IMR-90 (cell line): ENCODE measurements around the gene HOXA3. TPM values are rescaled to one million over a fixed set of nuclear protein-coding genes. Genes with fewer than 3 reads are reported as not detected.

Source experiments
- ATAC-seq: fragments of 200-7000 bp; cut with Tn5 transposase; 2 replicates; pipeline ENCODE4 v1.9.1; 2020; ENCODE audit warnings: low read depth, mild to moderate bottlenecking, moderate library complexity
- BruUV-seq: library from RNA; stranded (reverse); fragments of 400-500 nt; replicated peaks from 2 replicates; lab custom pipeline; 2021; lab: Mats Ljungman, UMichigan
- CTCF ChIA-PET: fragments of 300-600 bp; formaldehyde crosslinking; extraction: SDS; loops from one replicate; lab custom pipeline; 2021; ENCODE audit warnings: antibody characterized with exemption; lab: Yijun Ruan, JAX
- POLR2A ChIA-PET: fragments of 300-600 bp; sonication (Branson Sonifier 250); formaldehyde crosslinking; loops from one replicate; lab custom pipeline; 2022; ENCODE audit warnings: antibody characterized with exemption; ENCODE audit not compliant: unreplicated experiment; lab: Charles Lee
- DNase-seq: peaks from one replicate; pipeline ENCODE4 v3.0.0; 2013
- H2AFZ ChIP-seq: replicated peaks from 2 replicates; pipeline ENCODE3; 2013; ENCODE audit warnings: low read length, mild to moderate bottlenecking; ENCODE audit not compliant: poor library complexity
- H2AK5ac ChIP-seq: 2 replicates; pipeline ENCODE4 v1.6.1; 2013; ENCODE audit warnings: low read depth, low read length, inconsistent platforms
- H2AK9ac ChIP-seq: replicated peaks from 2 replicates; pipeline ENCODE3; 2013; ENCODE audit warnings: mild to moderate bottlenecking, low read depth, low read length, moderate library complexity; ENCODE audit not compliant: poor library complexity
- H2BK120ac ChIP-seq: 2 replicates; pipeline ENCODE4 v1.6.1; 2013; ENCODE audit warnings: low read depth, low read length, inconsistent platforms
- H2BK15ac ChIP-seq: 3 replicates; pipeline ENCODE4 v1.6.1; 2013; ENCODE audit warnings: low read depth, low read length, inconsistent platforms
- H2BK20ac ChIP-seq: 2 replicates; pipeline ENCODE4 v1.6.1; 2013; ENCODE audit warnings: low read depth, mild to moderate bottlenecking, inconsistent platforms, low read length, moderate library complexity
- H2BK5ac ChIP-seq: 2 replicates; pipeline ENCODE4 v1.6.1; 2013; ENCODE audit warnings: mild to moderate bottlenecking, low read depth, low read length, inconsistent platforms; ENCODE audit not compliant: poor library complexity, severe bottlenecking
- H3K14ac ChIP-seq: replicated peaks from 2 replicates; pipeline ENCODE4 v1.6.1; 2013; ENCODE audit warnings: low read depth, low read length, inconsistent platforms
- H3K18ac ChIP-seq: 2 replicates; pipeline ENCODE4 v1.6.1; 2013; ENCODE audit warnings: low read depth, low read length, control low read depth
- H3K23ac ChIP-seq: 2 replicates; pipeline ENCODE4 v1.6.1; 2013; ENCODE audit warnings: low read depth, low read length, inconsistent platforms
- H3K27ac ChIP-seq: 2 replicates; pipeline ENCODE4 v1.5.1; 2013; ENCODE audit warnings: mild to moderate bottlenecking, control low read depth, low read length; ENCODE audit not compliant: insufficient read depth
- H3K27me3 ChIP-seq: 2 replicates; pipeline ENCODE4 v1.6.1; 2013; ENCODE audit warnings: low read length; ENCODE audit not compliant: control insufficient read depth, insufficient read depth
- H3K36me3 ChIP-seq: 2 replicates; pipeline ENCODE4 v1.6.1; 2013; ENCODE audit warnings: low read length, mixed read lengths; ENCODE audit not compliant: control insufficient read depth, insufficient read depth
- H3K4ac ChIP-seq: 2 replicates; pipeline ENCODE4 v1.6.1; 2013; ENCODE audit warnings: low read depth, low read length, inconsistent platforms
- H3K4me1 ChIP-seq: 2 replicates; pipeline ENCODE4 v1.6.1; 2013; ENCODE audit warnings: low read length, mixed read lengths; ENCODE audit not compliant: control insufficient read depth, insufficient read depth
- H3K4me2 ChIP-seq: 2 replicates; pipeline ENCODE4 v1.6.1; 2013; ENCODE audit warnings: low read depth, mild to moderate bottlenecking, control low read depth, low read length, moderate library complexity
- H3K4me3 ChIP-seq: 2 replicates; pipeline ENCODE4 v1.5.1; 2013; ENCODE audit warnings: low read depth, mild to moderate bottlenecking, control low read depth, low read length, moderate library complexity; ENCODE audit not compliant: insufficient read depth
- H3K56ac ChIP-seq: 2 replicates; pipeline ENCODE4 v1.6.1; 2013; ENCODE audit warnings: low read length, inconsistent platforms; ENCODE audit not compliant: insufficient read depth; ENCODE audit errors: extremely low read depth
- H3K79me1 ChIP-seq, 2 experiments: 2 replicates each; pipeline ENCODE4 v1.6.1; 2013; ENCODE audit warnings: low read length in 2 of 2, inconsistent platforms in 1 of 2, low read depth in 1 of 2
- H3K9ac ChIP-seq: 2 replicates; pipeline ENCODE4 v1.6.1; 2013; ENCODE audit warnings: low read depth, low read length, control low read depth
- H3K9me1 ChIP-seq: 2 replicates; pipeline ENCODE4 v1.6.1; 2013; ENCODE audit warnings: low read length, inconsistent platforms; ENCODE audit not compliant: insufficient read depth
- H3K9me3 ChIP-seq: 2 replicates; pipeline ENCODE4 v1.6.1; 2013; ENCODE audit warnings: low read length; ENCODE audit not compliant: control insufficient read depth, insufficient read depth
- H4K20me1 ChIP-seq: 2 replicates; pipeline ENCODE4 v1.6.1; 2013; ENCODE audit warnings: low read length, inconsistent platforms; ENCODE audit not compliant: insufficient read depth
- H4K5ac ChIP-seq: 2 replicates; pipeline ENCODE4 v1.6.1; 2013; ENCODE audit warnings: mild to moderate bottlenecking, low read depth, low read length, control low read depth
- H4K8ac ChIP-seq, 2 experiments: 2 replicates each; pipeline ENCODE4 v1.6.1; 2013; ENCODE audit warnings: low read depth in 2 of 2, low read length in 2 of 2, control low read depth in 1 of 2, inconsistent platforms in 1 of 2
- H4K91ac ChIP-seq: 2 replicates; pipeline ENCODE4 v1.6.1; 2013; ENCODE audit warnings: low read depth, low read length, inconsistent platforms; ENCODE audit not compliant: insufficient read depth
- BHLHE40 ChIP-seq: fragments of 150-350 bp; IDR thresholded peaks from 2 replicates; pipeline ENCODE4 v1.6.1; 2016; ENCODE audit warnings: mild to moderate bottlenecking, low read depth, low read length
- CHD1 ChIP-seq: IDR thresholded peaks from 2 replicates; pipeline ENCODE4 v1.6.1; 2012; ENCODE audit warnings: low read depth, low read length, improper control_type of control experiment
- CTCF ChIP-seq: conservative IDR thresholded peaks from 2 replicates; pipeline ENCODE4 v1.5.1; 2012; ENCODE audit warnings: mild to moderate bottlenecking, low read depth, low read length, improper control_type of control experiment
- FOS ChIP-seq: fragments of 150-350 bp; IDR thresholded peaks from 2 replicates; pipeline ENCODE4 v1.6.1; 2016; ENCODE audit warnings: low read depth, low read length
- MXI1 ChIP-seq: IDR thresholded peaks from 2 replicates; pipeline ENCODE4 v1.6.1; 2012; ENCODE audit warnings: low read depth, mild to moderate bottlenecking, low read length, moderate library complexity, borderline replicate concordance
- NFE2L2 ChIP-seq: fragments of 150-350 bp; IDR thresholded peaks from 2 replicates; pipeline ENCODE4 v1.6.1; 2016; ENCODE audit warnings: low read depth, mild to moderate bottlenecking, low read length
- RAD21 ChIP-seq: IDR thresholded peaks from 2 replicates; pipeline ENCODE4 v1.6.1; 2012; ENCODE audit warnings: low read length, improper control_type of control experiment
- RFX5 ChIP-seq: IDR thresholded peaks from 2 replicates; pipeline ENCODE4 v1.8.0; 2012; ENCODE audit warnings: low read depth, mild to moderate bottlenecking, low read length, moderate library complexity
- WGBS, 2 experiments: methylation state at CpG; one replicate each; pipeline versions ENCODE4 v1.1.5 to v1.1.7; 2013; ENCODE audit warnings: missing lambda C conversion rate in 2 of 2; ENCODE audit not compliant: insufficient read length in 1 of 2; ENCODE audit errors: extremely low coverage in 2 of 2; 5-methylcytosine and 5-hydroxymethylcytosine counted together
- dilution Hi-C: fragments of 300-500 bp; cut with HindIII; formaldehyde crosslinking; loops from one replicate; pipeline ENCODE4 v1.14.3; 2018; ENCODE audit warnings: low sequenced_read_pairs; ENCODE audit not compliant: unreplicated experiment
- in situ Hi-C: fragments of 300-500 bp; cut with MboI; formaldehyde crosslinking; loops from 3 replicates; pipeline ENCODE4 v1.14.3; 2019; ENCODE audit warnings: low sequenced_read_pairs, inconsistent platforms, mixed read lengths
- intact Hi-C: fragments of 100-400 bp; cut with micrococcal nuclease; formaldehyde crosslinking; loops from 2 replicates; pipeline ENCODE4 v1.10.0; 2022
- polyA plus RNA-seq, 3 experiments: library from polyadenylated mRNA; depleted of rRNA; stranded (reverse); fragments of >200 nt; gene quantifications; 2 replicates each; pipeline ENCODE4 v1.2.3, GENCODE V29; 2012; ENCODE audit warnings: low replicate concordance in 1 of 3
- total RNA-seq: library from RNA; depleted of rRNA; stranded (reverse); fragments of >200 nt; gene quantifications from 2 replicates; pipeline ENCODE4 v1.2.3, GENCODE V29; 2012

HOXA3 gene
- total and polyA plus RNA-seq, 2 of the 4 experiments (the other 2 are of a cell fraction) = 0.90 to 5.4 TPM

GRCh38 chr7:27164367-27165088, 12.1 kb upstream of the HOXA3 start:
- no peaks in the 10 kb centered on the region; the same call in 1 of the 2 replicates for H3K4me1 ChIP-seq
- H3K4me2 ChIP-seq = no peak overlapping the region
- no peak overlapping the region for H4K91ac ChIP-seq
- H2BK5ac ChIP-seq = no peak overlapping the region
- no peak overlapping the region for H2AK9ac ChIP-seq
- DNase-seq (no peak), ATAC-seq (no peak)
- dilution Hi-C loops (no loop called here), intact Hi-C loops (loop anchor here (5.0 to 10.0 kb wide), 2 partner anchors 962 to 1910 kb away; partner anchors contain the start of genes CBX3 and HNRNPA2B1), in situ Hi-C loops (no loop called here)
- H4K8ac ChIP-seq = no peak overlapping the region
- H2AFZ ChIP-seq = peak overlapping the region; percentile 88
- no peak overlapping the region for H4K5ac ChIP-seq
- H3K9ac ChIP-seq = no peak overlapping the region
- no peaks in the 10 kb centered on the region for H4K20me1 ChIP-seq
- no peak overlapping the region for H3K56ac ChIP-seq
- H3K9me1 ChIP-seq = no peaks in the 10 kb centered on the region
- no peak overlapping the region for H3K23ac ChIP-seq
- H3K4ac ChIP-seq = no peak overlapping the region
- H3K4me3 ChIP-seq = peak overlapping the region; percentile 44; the same call in 1 of the 2 replicates
- ChIA-PET POLR2A (interaction anchor here (0.6 kb wide), 1 partner anchor 694 kb away, joined by 3 read pairs; no protein-coding TSS in a partner anchor), CTCF (no interaction called here)
- 23% methylated on average over 32 of the region's 47 CpGs; no CpG with 5 or more reads in 1 of the 2 experiments for WGBS, 2 experiments
- H2AK5ac ChIP-seq = no peak overlapping the region
- H3K9me3 ChIP-seq = peaks cover 21% of the 10 kb centered on the region
- H3K27ac ChIP-seq = no peak overlapping the region
- BruUV-seq = no TSS peak
- no peak for TF ChIP-seq FOS
- no peak for TF ChIP-seq CHD1
- no peak for TF ChIP-seq CTCF
- no peak for TF ChIP-seq MXI1
- no peak for TF ChIP-seq NFE2L2
- TF ChIP-seq BHLHE40 = no peak
- no peak for TF ChIP-seq RFX5
- TF ChIP-seq RAD21 = no peak
- no peak overlapping the region for H3K18ac ChIP-seq
- no peak overlapping the region for H2BK120ac ChIP-seq
- H3K36me3 ChIP-seq = no peaks in the 10 kb centered on the region
- H3K79me1 ChIP-seq = no peaks in the 10 kb centered on the region
- no peak overlapping the region for H2BK15ac ChIP-seq
- H2BK20ac ChIP-seq = no peak overlapping the region
- H3K14ac ChIP-seq = no peak overlapping the region
- peaks cover 66% of the 10 kb centered on the region for H3K27me3 ChIP-seq
